ENCODE measurements around the gene GSG1L. TPM values are rescaled to one million over a fixed set of nuclear protein-coding genes. Genes with fewer than 3 reads are reported as not detected.

GSG1L gene
- polyA plus RNA-seq, 3 donors = 0.41 to 0.91 (median 0.50) TPM

- DNase-seq = no peak
Measured at GRCh38 chr16:28025631-28026030, 37.9 kb downstream of the GSG1L start.

- DNase-seq = no peak
Measured at GRCh38 chr16:28019218-28019617, 44.3 kb downstream of the GSG1L start.

GRCh38 chr16:28014851-28015250 lies 48.7 kb downstream of the GSG1L start:
- no peak for DNase-seq

GRCh38 chr16:28013878-28014277 lies 49.6 kb downstream of the GSG1L start:
- DNase-seq = no peak

- DNase-seq = no peak
Measured at GRCh38 chr16:28013392-28013791, 50.1 kb downstream of the GSG1L start.

GRCh38 chr16:28011971-28012445 lies 51.5 kb downstream of the GSG1L start:
- peak; percentile 91 for DNase-seq

- no peak for DNase-seq
Measured at GRCh38 chr16:28011223-28011622, 52.3 kb downstream of the GSG1L start.

GRCh38 chr16:28010671-28011070 lies 52.8 kb downstream of the GSG1L start:
- DNase-seq = no peak

- no peak for DNase-seq
Measured at GRCh38 chr16:28009586-28010373, 53.7 kb downstream of the GSG1L start.

GRCh38 chr16:28003923-28004322 lies 59.6 kb downstream of the GSG1L start:
- no peak for DNase-seq

GRCh38 chr16:28003021-28003865 lies 60.3 kb downstream of the GSG1L start:
- no peak for DNase-seq

- DNase-seq = no peak
Measured at GRCh38 chr16:28001642-28002041, 61.9 kb downstream of the GSG1L start.

GRCh38 chr16:28001184-28001583 lies 62.3 kb downstream of the GSG1L start:
- no peak for DNase-seq

- DNase-seq = no peak
Measured at GRCh38 chr16:28000314-28001169, 63.0 kb downstream of the GSG1L start.

GRCh38 chr16:27999687-28000086 lies 63.8 kb downstream of the GSG1L start:
- no peak for DNase-seq

- DNase-seq = no peak
Measured at GRCh38 chr16:27995378-27995777, 68.1 kb downstream of the GSG1L start.

- no peak for DNase-seq
Measured at GRCh38 chr16:27994686-27995085, 68.8 kb downstream of the GSG1L start.

GRCh38 chr16:27993587-27993986 lies 69.9 kb downstream of the GSG1L start:
- DNase-seq = no peak

- DNase-seq = no peak
Measured at GRCh38 chr16:27991876-27992275, 71.6 kb downstream of the GSG1L start.

- no peak for DNase-seq
Measured at GRCh38 chr16:27985981-27986380, 77.5 kb downstream of the GSG1L start.

GRCh38 chr16:27984121-27984520 lies 79.4 kb downstream of the GSG1L start:
- no peak for DNase-seq

GRCh38 chr16:27983244-27983643 lies 80.3 kb downstream of the GSG1L start:
- no peak for DNase-seq

Measured in renal pelvis (tissue), 4 donors.